GM12878 (cell line): Measurements from ENCODE around the gene MAPK9. TPM values are rescaled to one million over a fixed set of nuclear protein-coding genes. Genes with fewer than 3 reads are reported as not detected.

ENCODE experiments used
- ATAC-seq: fragments of 200-7000 bp; cut with Tn5 transposase; 3 replicates; pipeline ENCODE4 v1.9.1; 2020; ENCODE audit warnings: mild to moderate bottlenecking, moderate library complexity
- BruUV-seq: library from RNA; stranded (reverse); fragments of 400-500 nt; replicated peaks from 2 replicates; lab custom pipeline; 2021; lab: Mats Ljungman, UMichigan
- CTCF ChIA-PET: fragments of 300-600 bp; sonication (Branson Sonifier 250); formaldehyde crosslinking; extraction: SDS; loops from one replicate; lab custom pipeline; 2021; ENCODE audit warnings: inconsistent platforms; lab: Yijun Ruan, JAX
- POLR2A ChIA-PET: fragments of 350-600 bp; formaldehyde crosslinking; extraction: SDS; loops from one replicate; lab custom pipeline; 2021; ENCODE audit warnings: inconsistent platforms; lab: Charles Lee
- RAD21 ChIA-PET: fragments of 300-600 bp; sonication (Branson Sonifier 250); formaldehyde crosslinking; loops from one replicate; lab custom pipeline; 2023; ENCODE audit warnings: antibody characterized with exemption; ENCODE audit not compliant: unreplicated experiment; lab: Charles Lee
- SMC1A ChIA-PET: fragments of 300-600 bp; sonication (Branson Sonifier 250); formaldehyde crosslinking; loops from one replicate; lab custom pipeline; 2023; ENCODE audit not compliant: unreplicated experiment, uncharacterized antibody; lab: Charles Lee
- DNase-seq: peaks from one replicate; pipeline ENCODE4 v3.0.0-alpha.2; 2011; ENCODE audit warnings: low read depth, low spot score
- FAIRE-seq: peaks from 3 replicates; lab custom pipeline; 2011; peaks lifted over from hg19 to GRCh38; lab: Jason Lieb, UNC
- H2AFZ ChIP-seq: 2 replicates; pipeline ENCODE4 v1.6.0; 2011; ENCODE audit warnings: low read depth, low read length, control low read depth; ENCODE audit not compliant: control insufficient read depth
- H3K27ac ChIP-seq: 2 replicates; pipeline ENCODE4 v1.5.1; 2011; ENCODE audit warnings: control low read depth; ENCODE audit not compliant: control insufficient read depth, insufficient read depth
- H3K27me3 ChIP-seq, 2 experiments: replicated peaks in 1 of 2; 2 replicates each; pipeline versions ENCODE4 v1.6.0 to v1.6.1; 2011; ENCODE audit warnings: low read length in 1 of 2; ENCODE audit not compliant: control insufficient read depth in 2 of 2, insufficient read depth in 2 of 2
- H3K36me3 ChIP-seq, 2 experiments: 2 replicates each; pipeline ENCODE4 v1.5.1; 2011; ENCODE audit warnings: low read length in 1 of 2; ENCODE audit not compliant: control insufficient read depth in 2 of 2, insufficient read depth in 2 of 2
- H3K4me1 ChIP-seq: 2 replicates; pipeline ENCODE4 v1.6.1; 2011; ENCODE audit warnings: mild to moderate bottlenecking, low read length, moderate library complexity, mixed read lengths; ENCODE audit not compliant: control insufficient read depth, insufficient read depth
- H3K4me2 ChIP-seq: 2 replicates; pipeline ENCODE4 v1.6.0; 2011; ENCODE audit warnings: control low read depth; ENCODE audit not compliant: control insufficient read depth, insufficient read depth
- H3K4me3 ChIP-seq: fragments of 200-600 bp; sonication (generic); 2 replicates; pipeline ENCODE4 v1.5.1; 2016
- H3K79me2 ChIP-seq: 2 replicates; pipeline ENCODE4 v1.6.0; 2011; ENCODE audit warnings: low read length; ENCODE audit not compliant: control insufficient read depth, insufficient read depth
- H3K9ac ChIP-seq: 2 replicates; pipeline ENCODE4 v1.8.0; 2011; ENCODE audit warnings: low read length, control low read depth, mixed read lengths; ENCODE audit not compliant: control insufficient read depth, insufficient read depth
- H3K9me3 ChIP-seq: replicated peaks from 3 replicates; pipeline ENCODE4 v1.5.1; 2011; ENCODE audit warnings: mild to moderate bottlenecking, low read length; ENCODE audit not compliant: control insufficient read depth, insufficient read depth
- H4K20me1 ChIP-seq: 2 replicates; pipeline ENCODE4 v1.6.0; 2011; ENCODE audit not compliant: control insufficient read depth, insufficient read depth
- BACH1 ChIP-seq: fragments of 450-650 bp; IDR thresholded peaks from 2 replicates; pipeline ENCODE4 v1.6.1; 2017; ENCODE audit warnings: mild to moderate bottlenecking, borderline replicate concordance
- CBFB ChIP-seq: IDR thresholded peaks from 2 replicates; pipeline ENCODE4 v1.6.1; 2016; ENCODE audit warnings: antibody characterized with exemption, low read depth
- CEBPB ChIP-seq, 2 experiments: fragments of 150-350 bp in 1 of 2; IDR thresholded peaks; 2 replicates each; pipeline ENCODE4 v1.6.1; 2012 to 2014; ENCODE audit warnings: low read depth in 2 of 2, low read length in 2 of 2, borderline replicate concordance in 1 of 2, inconsistent platforms in 1 of 2
- EED ChIP-seq: sonication (generic); IDR thresholded peaks from 2 replicates; pipeline ENCODE4 v1.6.1; 2016; ENCODE audit warnings: antibody characterized with exemption, low read depth
- HCFC1 ChIP-seq: fragments of 150-350 bp; IDR thresholded peaks from 2 replicates; pipeline ENCODE4 v1.6.1; 2014; ENCODE audit warnings: low read length
- HDGF ChIP-seq: fragments of 450-650 bp; IDR thresholded peaks from 2 replicates; pipeline ENCODE4 v1.6.1; 2016; ENCODE audit warnings: antibody characterized with exemption
- JUND ChIP-seq: IDR thresholded peaks from 2 replicates; pipeline ENCODE4 v1.6.1; 2012; ENCODE audit warnings: low read depth, mild to moderate bottlenecking, low read length, improper control_type of control experiment, moderate library complexity
- NFYA ChIP-seq: IDR thresholded peaks from 2 replicates; pipeline ENCODE4 v1.6.1; 2011; ENCODE audit warnings: low read depth, mild to moderate bottlenecking, low read length, improper control_type of control experiment, borderline replicate concordance
- NKRF ChIP-seq: fragments of 450-650 bp; conservative IDR thresholded peaks from 2 replicates; pipeline ENCODE4 v1.6.1; 2017; ENCODE audit warnings: mild to moderate bottlenecking, moderate library complexity
- RUNX3 ChIP-seq: IDR thresholded peaks from 2 replicates; pipeline ENCODE4 v1.6.1; 2012; ENCODE audit warnings: low read length, inconsistent platforms
- SMAD5 ChIP-seq: IDR thresholded peaks from 2 replicates; pipeline ENCODE4 v1.6.1; 2016; ENCODE audit warnings: antibody characterized with exemption, low read depth
- SP1 ChIP-seq: IDR thresholded peaks from one replicate; pipeline ENCODE4 v1.6.1; 2011; ENCODE audit warnings: low read depth, low read length
- SRF ChIP-seq, 2 experiments: IDR thresholded peaks; 2 replicates each; pipeline ENCODE4 v1.6.1; 2011; ENCODE audit warnings: low read depth in 2 of 2, low read length in 2 of 2, mild to moderate bottlenecking in 1 of 2, moderate library complexity in 1 of 2
- SUZ12 ChIP-seq: fragments of 200-600 bp; sonication (generic); IDR thresholded peaks from one replicate; pipeline ENCODE4 v1.6.1; 2018; ENCODE audit warnings: antibody characterized with exemption, mild to moderate bottlenecking; ENCODE audit not compliant: unreplicated experiment
- ZNF274 ChIP-seq: IDR thresholded peaks from one replicate; pipeline ENCODE4 v1.8.0; 2011; ENCODE audit not compliant: insufficient read length, insufficient read depth
- ZSCAN29 ChIP-seq: fragments of 450-650 bp; IDR thresholded peaks from 2 replicates; pipeline ENCODE4 v1.6.1; 2017; ENCODE audit warnings: mild to moderate bottlenecking, moderate library complexity
- WGBS: methylation state at CpG from one replicate; pipeline ENCODE4 v1.1.6; 2016; ENCODE audit warnings: low lambda C conversion rate; ENCODE audit not compliant: insufficient replicate concordance, insufficient coverage; ENCODE audit errors: missing lambda C conversion rate; 5-methylcytosine and 5-hydroxymethylcytosine counted together
- in situ Hi-C: fragments of 300-500 bp; cut with MboI; formaldehyde crosslinking; loops from 9 replicates; pipeline ENCODE4 v1.14.3; 2018; ENCODE audit warnings: mixed read lengths
- intact Hi-C: fragments of 100-400 bp; cut with micrococcal nuclease; formaldehyde crosslinking; loops from one replicate; pipeline ENCODE4 v1.14.2; 2022; ENCODE audit not compliant: unreplicated experiment
- polyA plus RNA-seq, 11 experiments: library from polyadenylated mRNA; depleted of rRNA in 4 of 11; unstranded in 6 of 11; stranded (reverse) in 5 of 11; fragments of >200 nt; fragmentation: Nextera tagmentation in 4 of 11; fragmentation: Illumina TruSeq in 1 of 11; extraction: Ambion mirVana in 4 of 11; extraction: Trizol in 1 of 11; gene quantifications; 1 replicate in 1 of 11; 2 replicates in 10 of 11; pipeline versions ENCODE4 v1.2.1 to v1.2.3, GENCODE V29; 2011 to 2016; ENCODE audit warnings: inconsistent platforms in 2 of 11, missing spikeins in 2 of 11, low read depth in 1 of 11
- total RNA-seq, 4 experiments: library from RNA; depleted of rRNA in 3 of 4; stranded (reverse); fragments of >200 nt in 3 of 4; fragmentation: Illumina TruSeq in 1 of 4; extraction: Trizol in 1 of 4; gene quantifications; 2 replicates each; pipeline versions ENCODE4 v1.2.1 to v1.2.3, GENCODE V29; 2013 to 2021

The MAPK9 gene
- total and polyA plus RNA-seq, 10 of the 15 experiments (the other 5 are each of a cell fraction or from before 2014, with no cell fraction given): 2.1 to 52.9 (median 21.7) TPM

- POLR2A ChIA-PET: no interaction called here
- Histone ChIP-seq H3K9me3 (no peaks in the 10 kb centered on the region), H3K27me3 (peaks cover 0 to 2% of the 10 kb centered on the region in 2 experiments; a peak in 2 of 4 replicates), H3K4me2 (no peak overlapping the region), H2AFZ (no peak overlapping the region), H3K79me2 (no peaks in the 10 kb centered on the region), H3K27ac (no peak overlapping the region), H3K4me3 (no peak overlapping the region), H3K9ac (no peak overlapping the region), H4K20me1 (no peaks in the 10 kb centered on the region), H3K4me1 (no peaks in the 10 kb centered on the region), H3K36me3 (no peaks in the 10 kb centered on the region)
- SMC1A ChIA-PET: no interaction called here
- no TSS peak for BruUV-seq
- RAD21 ChIA-PET: no interaction called here
- intact Hi-C loops (no loop called here), in situ Hi-C loops (no loop called here)
- no peak for DNase-seq
- FAIRE-seq: no peak
- WGBS: 50% methylated on average over 8 of the region's 8 CpGs
- CTCF ChIA-PET: interaction anchor here (1.0 to 5.3 kb wide), 5 partner anchors 13 to 130 kb away, joined by 3 to 20 read pairs (median 3); no protein-coding TSS in a partner anchor
- ATAC-seq: no peak
- no peak for TF ChIP-seq ZSCAN29
- TF ChIP-seq ZNF274: no peak
- TF ChIP-seq RUNX3: no peak
- no peak for TF ChIP-seq BACH1
- no peak for TF ChIP-seq CEBPB (IDR thresholded peaks at IDR 0.05; ENCODE audit: borderline replicate concordance in 1 of 2, low read depth in 2 of 2, low read length in 2 of 2)
- TF ChIP-seq SP1: no peak
- no peak for TF ChIP-seq HCFC1
- no peak for TF ChIP-seq NFYA
- TF ChIP-seq SMAD5: no peak
- no peak for TF ChIP-seq SRF (IDR thresholded peaks at IDR 0.05; ENCODE audit: low read depth in 2 of 2, low read length in 2 of 2)
- no peak for TF ChIP-seq JUND
- TF ChIP-seq EED: no peak
- TF ChIP-seq CBFB: no peak
- TF ChIP-seq SUZ12: no peak
- TF ChIP-seq HDGF: no peak
- no peak for TF ChIP-seq NKRF
These were observed 49.7 kb upstream of the MAPK9 start for GRCh38 chr5:180341595-180341994.
